H9 (cell line): Measurements from ENCODE around the gene SYCP2L. TPM values are rescaled to one million over a fixed set of nuclear protein-coding genes. Genes with fewer than 3 reads are reported as not detected.

Experiments used
- DNase-seq: peaks from one replicate; pipeline ENCODE4 v3.0.0-alpha.2; 2017
- H2AFZ ChIP-seq: one replicate; pipeline ENCODE4 v1.6.1; 2013; ENCODE audit warnings: mild to moderate bottlenecking, low read length, control low read depth, moderate library complexity
- H2AK5ac ChIP-seq: 2 replicates; pipeline ENCODE4 v1.6.1; 2013; ENCODE audit warnings: low read length, control low read depth, mixed read lengths; ENCODE audit not compliant: insufficient read length
- H2BK120ac ChIP-seq: one replicate; pipeline ENCODE4 v1.6.1; 2013; ENCODE audit warnings: low read depth, mild to moderate bottlenecking, low read length, control low read depth, inconsistent platforms; ENCODE audit not compliant: poor library complexity, severe bottlenecking
- H2BK12ac ChIP-seq: 2 replicates; pipeline ENCODE4 v1.6.1; 2013; ENCODE audit warnings: low read length, control low read depth, mixed read lengths, low read depth; ENCODE audit not compliant: insufficient read length
- H2BK15ac ChIP-seq: 2 replicates; pipeline ENCODE4 v1.6.1; 2013; ENCODE audit warnings: low read depth, low read length, control low read depth
- H2BK20ac ChIP-seq: one replicate; pipeline ENCODE4 v1.6.1; 2013; ENCODE audit warnings: low read depth, mild to moderate bottlenecking, low read length, control low read depth, inconsistent platforms; ENCODE audit not compliant: poor library complexity, severe bottlenecking
- H2BK5ac ChIP-seq: 2 replicates; pipeline ENCODE4 v1.6.1; 2013; ENCODE audit warnings: low read length, control low read depth, mixed read lengths; ENCODE audit not compliant: insufficient read length
- H3K14ac ChIP-seq: 2 replicates; pipeline ENCODE4 v1.6.1; 2013; ENCODE audit warnings: low read length, control low read depth; ENCODE audit not compliant: insufficient read depth
- H3K18ac ChIP-seq: 2 replicates; pipeline ENCODE4 v1.6.1; 2013; ENCODE audit warnings: low read depth, mild to moderate bottlenecking, mixed read lengths, low read length, control low read depth; ENCODE audit not compliant: insufficient read length
- H3K23ac ChIP-seq: 2 replicates; pipeline ENCODE4 v1.6.1; 2013; ENCODE audit warnings: low read length, control low read depth, mixed read lengths, low read depth; ENCODE audit not compliant: insufficient read length
- H3K23me2 ChIP-seq: 2 replicates; pipeline ENCODE4 v1.6.1; 2013; ENCODE audit warnings: low read depth, mild to moderate bottlenecking, mixed read lengths, low read length, control low read depth; ENCODE audit not compliant: insufficient read length, poor library complexity, severe bottlenecking
- H3K27ac ChIP-seq: 2 replicates; pipeline ENCODE4 v1.5.1; 2013; ENCODE audit warnings: low read length, control low read depth, mixed read lengths, low read depth; ENCODE audit not compliant: insufficient read length
- H3K27me3 ChIP-seq: 2 replicates; pipeline ENCODE4 v1.6.1; 2013; ENCODE audit warnings: low read length, control low read depth, inconsistent platforms; ENCODE audit not compliant: insufficient read depth
- H3K4ac ChIP-seq: 2 replicates; pipeline ENCODE4 v1.6.1; 2013; ENCODE audit warnings: low read depth, mild to moderate bottlenecking, control low read depth, inconsistent platforms, low read length, moderate library complexity
- H3K4me1 ChIP-seq: 2 replicates; pipeline ENCODE4 v1.6.1; 2013; ENCODE audit warnings: low read length, control low read depth, inconsistent platforms; ENCODE audit not compliant: insufficient read depth
- H3K4me2 ChIP-seq: 2 replicates; pipeline ENCODE4 v1.6.1; 2013; ENCODE audit warnings: low read length, control low read depth, mixed read lengths; ENCODE audit not compliant: insufficient read length, insufficient read depth
- H3K56ac ChIP-seq: 2 replicates; pipeline ENCODE4 v1.6.1; 2013; ENCODE audit warnings: low read depth, mild to moderate bottlenecking, mixed read lengths, low read length, control low read depth; ENCODE audit not compliant: insufficient read length
- H3K79me1 ChIP-seq: 2 replicates; pipeline ENCODE4 v1.6.1; 2013; ENCODE audit warnings: low read depth, mild to moderate bottlenecking, moderate library complexity, low read length, control low read depth, inconsistent platforms; ENCODE audit not compliant: insufficient read depth, poor library complexity, severe bottlenecking
- H3K79me2 ChIP-seq: 2 replicates; pipeline ENCODE4 v1.6.1; 2013; ENCODE audit warnings: low read length, control low read depth, inconsistent platforms; ENCODE audit not compliant: insufficient read depth
- H3K9ac ChIP-seq: 2 replicates; pipeline ENCODE4 v1.6.1; 2013; ENCODE audit warnings: low read length, control low read depth, mixed read lengths; ENCODE audit not compliant: insufficient read length; ENCODE audit errors: extremely low read depth
- H3K9me3 ChIP-seq: one replicate; pipeline ENCODE4 v1.6.1; 2013; ENCODE audit warnings: low read depth, low read length, inconsistent platforms; ENCODE audit not compliant: control insufficient read depth
- H3T11ph ChIP-seq: one replicate; pipeline ENCODE4 v1.6.1; 2013; ENCODE audit warnings: mild to moderate bottlenecking, low read length, control low read depth, inconsistent platforms
- H4K20me1 ChIP-seq: one replicate; pipeline ENCODE4 v1.6.1; 2013; ENCODE audit not compliant: control insufficient read depth, insufficient read length, insufficient read depth
- H4K5ac ChIP-seq: 2 replicates; pipeline ENCODE4 v1.6.1; 2013; ENCODE audit warnings: low read depth, mild to moderate bottlenecking, mixed read lengths, low read length, control low read depth; ENCODE audit not compliant: insufficient read length
- H4K8ac ChIP-seq: replicated peaks from 2 replicates; pipeline ENCODE4 v1.6.1; 2013; ENCODE audit warnings: low read length, control low read depth, mixed read lengths, low read depth; ENCODE audit not compliant: insufficient read length
- H4K91ac ChIP-seq: 2 replicates; pipeline ENCODE4 v1.6.1; 2013; ENCODE audit warnings: low read depth, mild to moderate bottlenecking, moderate library complexity, mixed read lengths, low read length, control low read depth; ENCODE audit not compliant: insufficient read length
- H3K27ac Mint-ChIP-seq, 3 experiments: 2 replicates in 2 of 3; 3 replicates in 1 of 3; pipeline ENCODE4 v1.8.0; 2020 to 2021; ENCODE audit warnings: mixed read lengths in 3 of 3, mild to moderate bottlenecking in 1 of 3, moderate library complexity in 1 of 3
- H3K27me3 Mint-ChIP-seq: 2 replicates; pipeline ENCODE4 v1.8.0; 2021; ENCODE audit warnings: low read depth, mild to moderate bottlenecking, moderate library complexity, mixed read lengths
- H3K36me3 Mint-ChIP-seq, 3 experiments: 2 replicates in 2 of 3; 3 replicates in 1 of 3; pipeline ENCODE4 v1.8.0; 2020 to 2021; ENCODE audit warnings: low read depth in 3 of 3, mixed read lengths in 3 of 3; ENCODE audit not compliant: insufficient read depth in 1 of 3
- H3K4me1 Mint-ChIP-seq, 2 experiments: 2 replicates each; pipeline ENCODE4 v1.8.0; 2020; ENCODE audit warnings: mixed read lengths in 2 of 2
- H3K4me3 Mint-ChIP-seq, 2 experiments: 2 replicates in 1 of 2; 3 replicates in 1 of 2; pipeline ENCODE4 v1.8.0; 2020 to 2021; ENCODE audit warnings: mild to moderate bottlenecking in 2 of 2, mixed read lengths in 2 of 2, moderate library complexity in 1 of 2
- H3K9me3 Mint-ChIP-seq, 2 experiments: 2 replicates in 1 of 2; 3 replicates in 1 of 2; pipeline ENCODE4 v1.8.0; 2020; ENCODE audit warnings: mild to moderate bottlenecking in 2 of 2, mixed read lengths in 2 of 2, moderate library complexity in 1 of 2
- CTCF ChIP-seq: fragments of 200-600 bp; sonication (generic); conservative IDR thresholded peaks from 3 replicates; pipeline ENCODE4 v1.8.0; 2021; ENCODE audit warnings: antibody characterized with exemption, mild to moderate bottlenecking
- WGBS: extraction: QIAGEN DNeasy Blood & Tissue Kit; methylation state at CpG from one replicate; pipeline ENCODE4 v1.1.7; 2013; ENCODE audit warnings: missing lambda C conversion rate, low lambda C conversion rate, mixed read lengths; ENCODE audit not compliant: insufficient read length; ENCODE audit errors: extremely low coverage; 5-methylcytosine and 5-hydroxymethylcytosine counted together
- total RNA-seq: library from RNA; stranded (reverse); gene quantifications from 2 replicates; pipeline ENCODE4 v1.2.1, GENCODE V29; 2021

Gene SYCP2L
- total RNA-seq, 1 experiment from 2014 or later = 3.5 TPM

GRCh38 chr6:10847684-10848083 is 39.2 kb upstream of the SYCP2L start:
- Histone ChIP-seq H3K9ac (no peak overlapping the region), H3K79me2 (no peaks in the 10 kb centered on the region), H3K27ac (no peak overlapping the region), H4K5ac (no peak overlapping the region), H2AFZ (no peak overlapping the region), H3K4me2 (no peak overlapping the region), H2BK5ac (no peak overlapping the region), H3K14ac (no peak overlapping the region), H3K56ac (no peak overlapping the region), H4K91ac (no peak overlapping the region), H2BK120ac (no peak overlapping the region), H3K4ac (no peak overlapping the region), H3K4me1 (no peaks in the 10 kb centered on the region), H3K27me3 (no peaks in the 10 kb centered on the region), H3K79me1 (no peaks in the 10 kb centered on the region), H4K8ac (no peak overlapping the region), H3T11ph (no peak overlapping the region), H4K20me1 (no peaks in the 10 kb centered on the region), H3K23ac (no peak overlapping the region), H3K23me2 (no peaks in the 10 kb centered on the region), H2AK5ac (no peak overlapping the region), H3K18ac (no peak overlapping the region), H2BK15ac (no peak overlapping the region), H2BK12ac (no peak overlapping the region), H2BK20ac (no peak overlapping the region), H3K9me3 (no peaks in the 10 kb centered on the region)
- no peaks in the 10 kb centered on the region for H3K36me3 Mint-ChIP-seq
- WGBS = no CpG with 5 or more reads among the region's 3 CpGs
- H3K4me3 Mint-ChIP-seq = no peak overlapping the region
- DNase-seq = no peak
- H3K27ac Mint-ChIP-seq = no peak overlapping the region
- no peaks in the 10 kb centered on the region for H3K4me1 Mint-ChIP-seq
- peak; percentile 61 for TF ChIP-seq CTCF
- H3K27me3 Mint-ChIP-seq = peaks cover 4% of the 10 kb centered on the region
- H3K9me3 Mint-ChIP-seq = peaks cover 2 to 5% of the 10 kb centered on the region in 2 experiments; a peak in 2 of 5 replicates
